Glutamatergic neuron (in vitro differentiated cells): ENCODE results near the gene SNX33. TPM values are rescaled to one million over a fixed set of nuclear protein-coding genes. Genes with fewer than 3 reads are reported as not detected.

Experiments
- DNase-seq: peaks from one replicate; pipeline ENCODE4 v3.0.0; 2022
- H3K27ac Mint-ChIP-seq: one replicate; pipeline ENCODE4 v1.8.0; 2020; ENCODE audit warnings: mild to moderate bottlenecking, mixed read lengths, inconsistent platforms; ENCODE audit not compliant: unreplicated experiment
- H3K27me3 Mint-ChIP-seq: one replicate; pipeline ENCODE4 v1.8.0; 2020; ENCODE audit warnings: mild to moderate bottlenecking, moderate library complexity, mixed read lengths, inconsistent platforms; ENCODE audit not compliant: unreplicated experiment
- H3K36me3 Mint-ChIP-seq: one replicate; pipeline ENCODE4 v1.8.0; 2020; ENCODE audit warnings: mild to moderate bottlenecking, mixed read lengths, inconsistent platforms; ENCODE audit not compliant: unreplicated experiment
- H3K4me1 Mint-ChIP-seq: one replicate; pipeline ENCODE4 v1.8.0; 2020; ENCODE audit warnings: mild to moderate bottlenecking, low read depth, mixed read lengths, inconsistent platforms; ENCODE audit not compliant: unreplicated experiment
- H3K4me3 Mint-ChIP-seq: one replicate; pipeline ENCODE4 v1.8.0; 2020; ENCODE audit warnings: mild to moderate bottlenecking, mixed read lengths, inconsistent platforms; ENCODE audit not compliant: unreplicated experiment
- H3K9me3 Mint-ChIP-seq: one replicate; pipeline ENCODE4 v1.8.0; 2020; ENCODE audit warnings: mild to moderate bottlenecking, moderate library complexity, mixed read lengths, inconsistent platforms; ENCODE audit not compliant: unreplicated experiment
- CTCF ChIP-seq: fragments of 200-600 bp; sonication (generic); IDR thresholded peaks from one replicate; pipeline ENCODE4 v1.5.0; 2021; ENCODE audit not compliant: partially characterized antibody, unreplicated experiment
- total RNA-seq: library from RNA; stranded (reverse); fragmentation: NEBNext Ultra II Directional; extraction: Animal tissue kit (Norgen Biotek cat#: 25700); gene quantifications from one replicate; pipeline ENCODE4 v1.2.1, GENCODE V29; 2021; ENCODE audit not compliant: unreplicated experiment

Gene SNX33
- total RNA-seq, 1 donor from 2014 or later, result 21.2 TPM

- Mint-ChIP-seq H3K36me3 (no peaks in the 10 kb centered on the region), H3K4me3 (no peak overlapping the region), H3K9me3 (peaks cover 2% of the 10 kb centered on the region), H3K27ac (no peak overlapping the region), H3K4me1 (no peaks in the 10 kb centered on the region), H3K27me3 (peaks cover 1% of the 10 kb centered on the region)
- no peak for DNase-seq
- TF ChIP-seq CTCF, result no peak
These were observed 40.7 kb upstream of the SNX33 start for GRCh38 chr15:75606711-75607699.

- Mint-ChIP-seq H3K36me3 (peaks cover 6% of the 10 kb centered on the region), H3K27ac (no peak overlapping the region), H3K4me1 (peaks cover 12% of the 10 kb centered on the region)
These were observed 30.9 kb upstream of the SNX33 start for GRCh38 chr15:75616766-75617165.

GRCh38 chr15:75620058-75620820 lies 27.5 kb upstream of the SNX33 start:
- Mint-ChIP-seq H3K36me3 (peaks cover 6% of the 10 kb centered on the region), H3K27me3 (peaks cover 3% of the 10 kb centered on the region), H3K9me3 (peaks cover under 1% of the 10 kb centered on the region), H3K4me3 (peak overlapping the region; percentile 57), H3K4me1 (peaks cover 12% of the 10 kb centered on the region), H3K27ac (peak overlapping the region; percentile 79)
- TF ChIP-seq CTCF, result no peak
- no peak for DNase-seq

More at GRCh38 chr15:75616766-75617165, 30.9 kb upstream of the SNX33 start:
- H3K27me3 Mint-ChIP-seq, result peaks cover 6% of the 10 kb centered on the region
- no peak overlapping the region for H3K4me3 Mint-ChIP-seq
- no peak for DNase-seq
- TF ChIP-seq CTCF, result no peak
- peaks cover 2% of the 10 kb centered on the region for H3K9me3 Mint-ChIP-seq

GRCh38 chr15:75620841-75621391 lies 26.8 kb upstream of the SNX33 start:
- Mint-ChIP-seq H3K9me3 (peaks cover 2% of the 10 kb centered on the region), H3K27me3 (peaks cover 3% of the 10 kb centered on the region), H3K36me3 (peaks cover 6% of the 10 kb centered on the region), H3K27ac (peak overlapping the region; percentile 79), H3K4me3 (peak overlapping the region; percentile 55), H3K4me1 (peaks cover 12% of the 10 kb centered on the region)
- no peak for TF ChIP-seq CTCF
- DNase-seq, result peak; percentile 23
